Measurements from ENCODE around the gene LAMA5. TPM values are rescaled to one million over a fixed set of nuclear protein-coding genes. Genes with fewer than 3 reads are reported as not detected.
A peak's percentile ranks its signal among the peaks of the same experiment; 100 is the strongest.

Gene LAMA5
- total RNA-seq, 1 donor from 2014 or later = 34.5 TPM

- peaks cover 19% of the 10 kb centered on the region for H3K36me3 Mint-ChIP-seq (ENCODE audit: low read depth, unreplicated experiment)
- H3K27me3 Mint-ChIP-seq (ENCODE audit: unreplicated experiment) = peaks cover 7% of the 10 kb centered on the region
- no peaks in the 10 kb centered on the region for H3K9me3 Mint-ChIP-seq (ENCODE audit: unreplicated experiment)
- no peak overlapping the region for H3K4me3 Mint-ChIP-seq (ENCODE audit: unreplicated experiment)
- H3K27ac Mint-ChIP-seq (ENCODE audit: unreplicated experiment) = no peak overlapping the region
- no peak for DNase-seq (ENCODE audit: low spot score)
- peaks cover 15% of the 10 kb centered on the region for H3K4me1 Mint-ChIP-seq (ENCODE audit: unreplicated experiment)
- TF ChIP-seq CTCF (IDR thresholded peaks at IDR 0.05; ENCODE audit: unreplicated experiment) = no peak
These were observed 58.9 kb downstream of the LAMA5 start for GRCh38 chr20:62308102-62308822.

DNA sequence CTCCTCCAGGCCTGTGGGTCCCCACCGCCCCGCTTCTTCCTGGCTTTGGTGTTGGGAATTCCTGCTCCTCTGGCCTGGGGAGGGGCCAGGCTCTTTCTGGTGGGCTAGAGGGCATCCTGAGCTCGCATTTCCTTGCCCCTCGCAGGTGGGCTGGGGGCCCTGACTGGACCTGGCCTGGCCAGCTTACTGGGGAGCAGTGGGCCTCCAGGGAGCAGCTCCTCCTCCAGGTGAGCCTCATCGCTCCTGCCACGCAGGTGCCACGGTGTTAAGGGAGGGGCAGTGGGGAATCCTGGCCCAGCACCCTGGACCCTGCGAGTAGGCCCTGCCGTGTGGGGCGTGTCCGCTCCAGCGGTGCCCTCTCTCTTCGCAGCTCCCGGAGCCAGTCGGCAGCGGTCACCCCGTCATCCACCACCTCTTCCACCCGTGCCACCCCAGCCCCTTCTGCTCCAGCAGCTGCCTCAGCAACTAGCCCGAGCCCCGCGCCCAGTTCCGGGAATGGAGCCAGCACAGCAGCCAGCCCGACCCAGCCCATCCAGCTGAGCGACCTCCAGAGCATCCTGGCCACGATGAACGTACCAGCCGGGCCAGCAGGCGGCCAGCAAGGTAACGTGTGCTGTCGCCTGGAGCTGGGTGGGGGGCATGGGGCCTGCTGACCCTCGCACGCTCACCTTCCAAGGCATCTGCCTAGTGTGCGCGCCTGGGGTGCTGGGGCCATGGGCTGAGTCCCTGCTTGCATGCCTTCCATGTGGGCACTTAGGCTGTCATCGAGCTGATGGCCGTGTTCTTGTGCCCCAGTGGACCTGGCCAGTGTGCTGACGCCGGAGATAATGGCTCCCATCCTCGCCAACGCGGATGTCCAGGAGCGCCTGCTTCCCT is 59.6 kb downstream of the LAMA5 start:
- Mint-ChIP-seq H3K27ac (ENCODE audit: unreplicated experiment) (no peak overlapping the region), H3K27me3 (ENCODE audit: unreplicated experiment) (peaks cover 7% of the 10 kb centered on the region), H3K36me3 (ENCODE audit: low read depth, unreplicated experiment) (peaks cover 19% of the 10 kb centered on the region), H3K4me1 (ENCODE audit: unreplicated experiment) (peaks cover 15% of the 10 kb centered on the region), H3K4me3 (ENCODE audit: unreplicated experiment) (no peak overlapping the region), H3K9me3 (ENCODE audit: unreplicated experiment) (no peaks in the 10 kb centered on the region)
- no peak for DNase-seq (ENCODE audit: low spot score)
- no peak for TF ChIP-seq CTCF (IDR thresholded peaks at IDR 0.05; ENCODE audit: unreplicated experiment)

- DNase-seq (ENCODE audit: low spot score) = no peak
- TF ChIP-seq CTCF (IDR thresholded peaks at IDR 0.05; ENCODE audit: unreplicated experiment) = no peak
- H3K36me3 Mint-ChIP-seq (ENCODE audit: low read depth, unreplicated experiment) = peaks cover 19% of the 10 kb centered on the region
- no peaks in the 10 kb centered on the region for H3K9me3 Mint-ChIP-seq (ENCODE audit: unreplicated experiment)
- H3K27ac Mint-ChIP-seq (ENCODE audit: unreplicated experiment) = no peak overlapping the region
- peaks cover 15% of the 10 kb centered on the region for H3K4me1 Mint-ChIP-seq (ENCODE audit: unreplicated experiment)
- no peak overlapping the region for H3K4me3 Mint-ChIP-seq (ENCODE audit: unreplicated experiment)
- H3K27me3 Mint-ChIP-seq (ENCODE audit: unreplicated experiment) = peaks cover 9% of the 10 kb centered on the region
These were observed 60.5 kb downstream of the LAMA5 start for GRCh38 chr20:62306414-62307187.

GRCh38 chr20:62305765-62306413 is 61.2 kb downstream of the LAMA5 start:
- peaks cover 15% of the 10 kb centered on the region for H3K27me3 Mint-ChIP-seq (ENCODE audit: unreplicated experiment)
- no peak for DNase-seq (ENCODE audit: low spot score)
- H3K36me3 Mint-ChIP-seq (ENCODE audit: low read depth, unreplicated experiment) = peaks cover 21% of the 10 kb centered on the region
- peak overlapping the region; percentile 72 for H3K4me3 Mint-ChIP-seq (ENCODE audit: unreplicated experiment)
- TF ChIP-seq CTCF (IDR thresholded peaks at IDR 0.05; ENCODE audit: unreplicated experiment) = no peak
- H3K27ac Mint-ChIP-seq (ENCODE audit: unreplicated experiment) = peak overlapping the region; percentile 17
- H3K9me3 Mint-ChIP-seq (ENCODE audit: unreplicated experiment) = no peaks in the 10 kb centered on the region
- H3K4me1 Mint-ChIP-seq (ENCODE audit: unreplicated experiment) = peaks cover 18% of the 10 kb centered on the region
